Vagina (tissue), 2 donors: ENCODE data around the gene NEK7.

Source experiments
- POLR2A ChIP-seq, 2 donors: fragments of 450-650 bp; IDR thresholded peaks; one replicate each; pipeline ENCODE4 v1.6.1; 2017; ENCODE audit warnings: antibody characterized with exemption in 2 of 2, mild to moderate bottlenecking in 2 of 2, moderate library complexity in 2 of 2
- TF ChIP-seq, protein P1 (sequence below), 3 experiments: fragments of 450-650 bp in 2 of 3; fragments of 200-600 bp in 1 of 3; sonication (generic) in 1 of 3; IDR thresholded peaks; one replicate each; pipeline ENCODE4 v1.5.1; 2017 to 2019; ENCODE audit warnings: antibody characterized with exemption in 3 of 3, mild to moderate bottlenecking in 2 of 3, moderate library complexity in 2 of 3

DNA sequence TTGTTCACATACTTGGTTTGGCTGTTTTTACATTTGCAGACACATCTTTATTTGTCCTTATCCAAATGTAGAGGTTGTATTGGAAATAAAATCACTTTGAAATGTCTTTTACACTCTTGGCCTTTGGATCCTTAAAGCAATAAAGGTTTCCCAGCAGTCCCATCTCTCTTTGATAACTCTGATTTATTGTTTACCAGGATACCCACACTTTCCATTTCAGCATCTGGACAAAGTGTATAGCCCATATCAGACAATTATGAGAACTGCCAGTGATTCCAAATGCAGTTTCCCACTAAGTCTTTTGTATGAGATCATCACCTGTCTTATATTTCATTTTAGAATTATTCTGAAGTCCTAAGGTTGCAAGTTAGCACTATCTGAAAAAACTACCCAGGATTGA lies 114.7 kb downstream of the NEK7 start:
- TF ChIP-seq, protein P1, sequence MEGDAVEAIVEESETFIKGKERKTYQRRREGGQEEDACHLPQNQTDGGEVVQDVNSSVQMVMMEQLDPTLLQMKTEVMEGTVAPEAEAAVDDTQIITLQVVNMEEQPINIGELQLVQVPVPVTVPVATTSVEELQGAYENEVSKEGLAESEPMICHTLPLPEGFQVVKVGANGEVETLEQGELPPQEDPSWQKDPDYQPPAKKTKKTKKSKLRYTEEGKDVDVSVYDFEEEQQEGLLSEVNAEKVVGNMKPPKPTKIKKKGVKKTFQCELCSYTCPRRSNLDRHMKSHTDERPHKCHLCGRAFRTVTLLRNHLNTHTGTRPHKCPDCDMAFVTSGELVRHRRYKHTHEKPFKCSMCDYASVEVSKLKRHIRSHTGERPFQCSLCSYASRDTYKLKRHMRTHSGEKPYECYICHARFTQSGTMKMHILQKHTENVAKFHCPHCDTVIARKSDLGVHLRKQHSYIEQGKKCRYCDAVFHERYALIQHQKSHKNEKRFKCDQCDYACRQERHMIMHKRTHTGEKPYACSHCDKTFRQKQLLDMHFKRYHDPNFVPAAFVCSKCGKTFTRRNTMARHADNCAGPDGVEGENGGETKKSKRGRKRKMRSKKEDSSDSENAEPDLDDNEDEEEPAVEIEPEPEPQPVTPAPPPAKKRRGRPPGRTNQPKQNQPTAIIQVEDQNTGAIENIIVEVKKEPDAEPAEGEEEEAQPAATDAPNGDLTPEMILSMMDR (IDR thresholded peaks at IDR 0.05): no peak
- no peak for TF ChIP-seq POLR2A (IDR thresholded peaks at IDR 0.05)
